SK-N-SH (cell line): ENCODE results near the gene BFSP2. TPM values are rescaled to one million over a fixed set of nuclear protein-coding genes. Genes with fewer than 3 reads are reported as not detected.

ENCODE experiments used
- CTCF ChIA-PET: fragments of 300-600, 350-600 bp; formaldehyde crosslinking; extraction: SDS; loops from one replicate; lab custom pipeline; 2021; lab: Yijun Ruan, JAX
- POLR2A ChIA-PET: fragments of 350-600 bp; sonication (Branson Sonifier 250); formaldehyde crosslinking; extraction: SDS; loops from one replicate; lab custom pipeline; 2020; ENCODE audit warnings: antibody characterized with exemption, inconsistent platforms; lab: Yijun Ruan, JAX
- DNase-seq: peaks from one replicate; pipeline ENCODE4 v3.0.0; 2012
- H2AFZ ChIP-seq: fragments of 200-600 bp; sonication (generic); 2 replicates; pipeline ENCODE4 v1.8.1; 2016; ENCODE audit warnings: antibody characterized with exemption, mild to moderate bottlenecking, low read depth
- H3F3A ChIP-seq: fragments of 200-600 bp; sonication (generic); replicated peaks from 2 replicates; pipeline ENCODE3; 2016; ENCODE audit warnings: antibody characterized with exemption, mild to moderate bottlenecking; ENCODE audit not compliant: insufficient read depth
- H3K27ac ChIP-seq, 2 experiments: fragments of 200-500 bp in 1 of 2; fragments of 200-600 bp in 1 of 2; sonication (Bioruptor generic) in 1 of 2; sonication (generic), shearing (Covaris generic) in 1 of 2; 2 replicates each; pipeline versions ENCODE4 v1.5.1 to v1.6.1; 2014 to 2016; ENCODE audit warnings: low read depth in 2 of 2, inconsistent platforms in 1 of 2, low read length in 1 of 2, mild to moderate bottlenecking in 1 of 2, mixed read lengths in 1 of 2
- H3K27me3 ChIP-seq: fragments of 200-600 bp; sonication (generic), shearing (Covaris generic); 2 replicates; pipeline ENCODE4 v1.6.1; 2016; ENCODE audit warnings: mixed run types; ENCODE audit not compliant: insufficient read depth
- H3K36me3 ChIP-seq, 2 experiments: fragments of 200-500 bp in 1 of 2; fragments of 200-600 bp in 1 of 2; sonication (Bioruptor generic) in 1 of 2; sonication (generic) in 1 of 2; replicated peaks in 1 of 2; 2 replicates each; pipeline versions ENCODE3 to v1.5.1; 2014 to 2016; ENCODE audit warnings: low read length in 1 of 2, mild to moderate bottlenecking in 1 of 2; ENCODE audit not compliant: insufficient read depth in 2 of 2, control insufficient read depth in 1 of 2
- H3K4me1 ChIP-seq, 2 experiments: fragments of 200-500 bp in 1 of 2; fragments of 200-600 bp in 1 of 2; sonication (Bioruptor generic) in 1 of 2; sonication (generic), shearing (Covaris generic) in 1 of 2; 2 replicates each; pipeline versions ENCODE4 v1.5.1 to v1.6.1; 2014 to 2016; ENCODE audit warnings: low read depth in 1 of 2, low read length in 1 of 2, mixed run types in 1 of 2; ENCODE audit not compliant: insufficient read depth in 2 of 2, control insufficient read depth in 1 of 2
- H3K4me2 ChIP-seq: fragments of 200-600 bp; sonication (generic), shearing (Covaris generic); 2 replicates; pipeline ENCODE4 v1.6.1; 2017; ENCODE audit warnings: mixed run types
- H3K4me3 ChIP-seq, 2 experiments: fragments of 200-500 bp in 1 of 2; fragments of 200-600 bp in 1 of 2; sonication (Bioruptor generic) in 1 of 2; sonication (generic), shearing (Covaris generic) in 1 of 2; 2 replicates each; pipeline versions ENCODE4 v1.5.1 to v1.8.1; 2014 to 2016; ENCODE audit warnings: low read depth in 2 of 2, inconsistent platforms in 1 of 2, low read length in 1 of 2, mild to moderate bottlenecking in 1 of 2, mixed read lengths in 1 of 2, moderate library complexity in 1 of 2
- H3K79me2 ChIP-seq: fragments of 200-600 bp; sonication (generic); 2 replicates; pipeline ENCODE4 v1.8.1; 2017; ENCODE audit warnings: mild to moderate bottlenecking; ENCODE audit not compliant: insufficient read depth
- H3K9ac ChIP-seq: fragments of 200-600 bp; sonication (generic); 2 replicates; pipeline ENCODE4 v1.6.1; 2017; ENCODE audit warnings: mixed run types
- H3K9me2 ChIP-seq: fragments of 200-600 bp; sonication (generic); 2 replicates; pipeline ENCODE4 v1.6.1; 2017; ENCODE audit warnings: mixed run types
- H3K9me3 ChIP-seq: fragments of 200-600 bp; sonication (generic); 2 replicates; pipeline ENCODE4 v1.6.1; 2017; ENCODE audit warnings: mixed run types, mild to moderate bottlenecking, moderate library complexity
- H4K20me1 ChIP-seq: fragments of 200-600 bp; sonication (generic); 2 replicates; pipeline ENCODE4 v1.6.1; 2017; ENCODE audit warnings: mild to moderate bottlenecking, mixed run types; ENCODE audit not compliant: insufficient read depth
- CTCF ChIP-seq: fragments of 200-600 bp; sonication (generic); IDR thresholded peaks from 2 replicates; pipeline ENCODE4 v1.6.1; 2017; ENCODE audit warnings: antibody characterized with exemption, mild to moderate bottlenecking, moderate library complexity
- NFIC ChIP-seq: IDR thresholded peaks from 2 replicates; pipeline ENCODE4 v1.4.0; 2012; ENCODE audit warnings: borderline replicate concordance
- RFX5 ChIP-seq: IDR thresholded peaks from 2 replicates; pipeline ENCODE4 v1.6.1; 2012; ENCODE audit warnings: mild to moderate bottlenecking, improper control_type of control experiment, low read length
- RXRA ChIP-seq: IDR thresholded peaks from 2 replicates; pipeline ENCODE4 v1.4.0; 2012; ENCODE audit warnings: low read depth, mild to moderate bottlenecking, borderline replicate concordance
- USF2 ChIP-seq: fragments of 150-350 bp; IDR thresholded peaks from 2 replicates; pipeline ENCODE4 v1.6.1; 2017; ENCODE audit warnings: antibody characterized with exemption, low read length, low read depth, borderline replicate concordance
- WGBS: methylation state at CpG from one replicate; pipeline ENCODE4 v1.1.6; 2017; ENCODE audit warnings: low lambda C conversion rate; 5-methylcytosine and 5-hydroxymethylcytosine counted together
- polyA plus RNA-seq, 3 experiments: library from polyadenylated mRNA; depleted of rRNA; stranded (reverse); fragments of >200 nt; gene quantifications; 2 replicates each; pipeline ENCODE4 v1.2.3, GENCODE V29; 2012

Gene BFSP2
- polyA plus RNA-seq, 1 of the 3 experiments (the other 2 are of a cell fraction) = not detected

DNA sequence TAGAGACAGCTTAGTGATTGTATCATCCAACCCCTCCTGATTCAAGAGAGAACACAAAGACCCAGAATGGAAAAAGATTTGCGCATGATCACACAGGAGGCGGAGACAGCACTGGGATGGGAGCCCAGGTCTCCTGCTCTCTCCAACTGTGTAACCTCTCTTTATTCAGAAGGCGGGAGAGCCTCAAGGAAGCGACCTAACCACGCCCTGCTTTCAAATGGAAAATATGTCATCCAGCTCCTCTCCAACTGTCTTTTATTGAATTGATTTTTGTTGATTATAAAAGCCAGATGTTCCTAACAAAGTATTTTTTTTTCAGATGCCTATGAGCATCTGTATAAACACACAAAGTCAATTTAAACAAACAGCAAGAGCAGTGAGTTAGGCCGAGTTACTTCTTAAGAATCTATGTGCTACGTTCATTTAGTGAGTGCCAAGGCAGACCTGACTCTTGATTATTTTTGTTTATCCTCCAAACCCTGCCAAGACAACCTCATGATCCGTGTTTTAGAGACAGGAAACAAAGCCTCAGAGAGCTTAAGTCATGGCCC is 74.5 kb downstream of the BFSP2 start:
- TF ChIP-seq CTCF = no peak
- TF ChIP-seq RXRA = no peak
- no peak for TF ChIP-seq NFIC
- no peak overlapping the region; a peak in 1 of 4 replicates for H3K27ac ChIP-seq
- H3K4me1 ChIP-seq = peaks cover 0 to 3% of the 10 kb centered on the region in 2 experiments; a peak in 1 of 4 replicates
- WGBS = 84% methylated on average over 8 of the region's 8 CpGs
- H3K9me3 ChIP-seq = no peaks in the 10 kb centered on the region
- H2AFZ ChIP-seq = no peak overlapping the region
- no peaks in the 10 kb centered on the region for H3K36me3 ChIP-seq
- no peak overlapping the region for H3K4me2 ChIP-seq
- H3F3A ChIP-seq = no peaks in the 10 kb centered on the region
- POLR2A ChIA-PET = no interaction called here
- no peak overlapping the region for H3K9ac ChIP-seq
- H3K4me3 ChIP-seq = no peak overlapping the region
- no peaks in the 10 kb centered on the region for H3K9me2 ChIP-seq
- H3K27me3 ChIP-seq = no peaks in the 10 kb centered on the region
- no peak for DNase-seq
- no peaks in the 10 kb centered on the region for H4K20me1 ChIP-seq
- CTCF ChIA-PET = interaction anchor here (1.3 kb wide), 1 partner anchor 10 kb away, joined by 3 read pairs; no protein-coding TSS in a partner anchor
- H3K79me2 ChIP-seq = no peaks in the 10 kb centered on the region

DNA sequence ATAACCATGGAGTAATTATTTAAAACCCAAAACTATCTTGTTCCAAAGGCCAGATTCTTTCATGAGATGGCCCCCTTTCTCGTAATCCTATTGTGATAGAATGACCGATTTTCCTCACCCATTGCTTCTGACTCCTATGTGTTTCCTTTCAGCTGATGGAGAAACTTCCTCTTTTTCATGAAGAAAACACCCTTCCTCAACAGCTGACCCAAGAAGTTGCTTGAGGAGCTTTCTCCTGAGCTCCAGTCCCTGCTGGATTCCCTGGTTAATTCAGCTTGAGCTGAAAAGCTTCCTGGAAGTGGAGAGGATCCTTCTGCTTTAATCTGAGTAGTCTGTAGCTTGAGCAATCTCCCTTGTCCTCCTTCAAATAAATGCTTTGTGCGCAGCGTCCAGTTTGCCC is 75.0 kb downstream of the BFSP2 start:
- no peaks in the 10 kb centered on the region for H3K9me2 ChIP-seq
- 92% methylated on average over 4 of the region's 4 CpGs for WGBS
- CTCF ChIA-PET = interaction anchor here (1.3 kb wide), 1 partner anchor 10 kb away, joined by 3 read pairs; no protein-coding TSS in a partner anchor
- no peaks in the 10 kb centered on the region for H3F3A ChIP-seq
- DNase-seq = no peak
- TF ChIP-seq CTCF = no peak
- no peak for TF ChIP-seq RFX5
- TF ChIP-seq USF2 = no peak
- TF ChIP-seq, all 33 proteins: peak for 0
- H3K4me3 ChIP-seq = no peak overlapping the region
- H3K36me3 ChIP-seq = no peaks in the 10 kb centered on the region
- no peaks in the 10 kb centered on the region for H3K27me3 ChIP-seq
- H3K4me2 ChIP-seq = no peak overlapping the region
- peaks cover 0 to 3% of the 10 kb centered on the region in 2 experiments; a peak in 1 of 4 replicates for H3K4me1 ChIP-seq
- POLR2A ChIA-PET = no interaction called here
- no peaks in the 10 kb centered on the region for H4K20me1 ChIP-seq
- no peak overlapping the region for H3K27ac ChIP-seq
- H2AFZ ChIP-seq = no peak overlapping the region
- H3K9ac ChIP-seq = no peak overlapping the region
- no peaks in the 10 kb centered on the region for H3K9me3 ChIP-seq
- H3K79me2 ChIP-seq = no peaks in the 10 kb centered on the region
